NCI-H524 (cell line): ENCODE data around the gene NMNAT3.
A peak's percentile ranks its signal among the peaks of the same experiment; 100 is the strongest.
"Not testable (repeated sequence)": the region's sequence is repeated elsewhere in the genome, so short reads cannot be mapped to it uniquely, and the experiment has no call there.

Experiments used
- DNase-seq, 2 experiments: peaks; one replicate each; lab custom pipeline; 2025; lab: John Stamatoyannopoulos, UW

Gene NMNAT3

GRCh38 chr3:139583651-139584050 is 94.1 kb downstream of the NMNAT3 start:
- DNase-seq, result not testable (repeated sequence)

- DNase-seq, result no peak
Measured at GRCh38 chr3:139578783-139579182, 99.0 kb downstream of the NMNAT3 start.

GRCh38 chr3:139577909-139578308 is 99.9 kb downstream of the NMNAT3 start:
- DNase-seq, result no peak

GRCh38 chr3:139577346-139577745 is 100.4 kb downstream of the NMNAT3 start:
- no peak for DNase-seq

- peak; percentile 88 to 96 for DNase-seq
Measured at GRCh38 chr3:139574026-139574947, 103.5 kb downstream of the NMNAT3 start.

GRCh38 chr3:139572847-139573672 is 104.7 kb downstream of the NMNAT3 start:
- peak; percentile 51 to 57 for DNase-seq

- no peak for DNase-seq
Measured at GRCh38 chr3:139571711-139572110, 106.1 kb downstream of the NMNAT3 start.

GRCh38 chr3:139564294-139564861 is 113.4 kb downstream of the NMNAT3 start:
- DNase-seq, result peak; percentile 54 to 77

- DNase-seq, result peak; percentile 57 to 80
Measured at GRCh38 chr3:139561959-139562676, 115.7 kb downstream of the NMNAT3 start.

- DNase-seq, result no peak
Measured at GRCh38 chr3:139561255-139561817, 116.4 kb downstream of the NMNAT3 start.

- DNase-seq, result no peak
Measured at GRCh38 chr3:139560411-139560810, 117.4 kb downstream of the NMNAT3 start.

- no peak for DNase-seq
Measured at GRCh38 chr3:139559541-139559940, 118.2 kb downstream of the NMNAT3 start.

- no peak for DNase-seq
Measured at GRCh38 chr3:139558351-139559266, 119.2 kb downstream of the NMNAT3 start.

- no peak for DNase-seq
Measured at GRCh38 chr3:139557041-139557440, 120.7 kb downstream of the NMNAT3 start.

- DNase-seq, result no peak
Measured at GRCh38 chr3:139555249-139555648, 122.5 kb downstream of the NMNAT3 start.

- DNase-seq, result no peak
Measured at GRCh38 chr3:139554628-139555027, 123.1 kb downstream of the NMNAT3 start.

- DNase-seq, result peak in 1 of 2 experiments; percentile 26
Measured at GRCh38 chr3:139552632-139553365, 125.0 kb downstream of the NMNAT3 start.

GRCh38 chr3:139548801-139549200 is 129.0 kb downstream of the NMNAT3 start:
- DNase-seq, result no peak

- no peak for DNase-seq
Measured at GRCh38 chr3:139547666-139548065, 130.1 kb downstream of the NMNAT3 start.

GRCh38 chr3:139546772-139547171 is 131.0 kb downstream of the NMNAT3 start:
- DNase-seq, result no peak
